GM12878 (cell line): Measurements from ENCODE around the gene TOP3A. TPM values are rescaled to one million over a fixed set of nuclear protein-coding genes. Genes with fewer than 3 reads are reported as not detected.
A peak's percentile ranks its signal among the peaks of the same experiment; 100 is the strongest.

ENCODE experiments used
- ATAC-seq: fragments of 200-7000 bp; cut with Tn5 transposase; 3 replicates; pipeline ENCODE4 v1.9.1; 2020; ENCODE audit warnings: mild to moderate bottlenecking, moderate library complexity
- BruUV-seq: library from RNA; stranded (reverse); fragments of 400-500 nt; replicated peaks from 2 replicates; lab custom pipeline; 2021; lab: Mats Ljungman, UMichigan
- CTCF ChIA-PET: fragments of 300-600 bp; sonication (Branson Sonifier 250); formaldehyde crosslinking; extraction: SDS; loops from one replicate; lab custom pipeline; 2021; ENCODE audit warnings: inconsistent platforms; lab: Yijun Ruan, JAX
- POLR2A ChIA-PET: fragments of 350-600 bp; formaldehyde crosslinking; extraction: SDS; loops from one replicate; lab custom pipeline; 2021; ENCODE audit warnings: inconsistent platforms; lab: Charles Lee
- RAD21 ChIA-PET: fragments of 300-600 bp; sonication (Branson Sonifier 250); formaldehyde crosslinking; loops from one replicate; lab custom pipeline; 2023; ENCODE audit warnings: antibody characterized with exemption; ENCODE audit not compliant: unreplicated experiment; lab: Charles Lee
- SMC1A ChIA-PET: fragments of 300-600 bp; sonication (Branson Sonifier 250); formaldehyde crosslinking; loops from one replicate; lab custom pipeline; 2023; ENCODE audit not compliant: unreplicated experiment, uncharacterized antibody; lab: Charles Lee
- DNase-seq: peaks from one replicate; pipeline ENCODE4 v3.0.0-alpha.2; 2011; ENCODE audit warnings: low read depth, low spot score
- FAIRE-seq: peaks from 3 replicates; lab custom pipeline; 2011; peaks lifted over from hg19 to GRCh38; lab: Jason Lieb, UNC
- H2AFZ ChIP-seq: 2 replicates; pipeline ENCODE4 v1.6.0; 2011; ENCODE audit warnings: low read depth, low read length, control low read depth; ENCODE audit not compliant: control insufficient read depth
- H3K27ac ChIP-seq: 2 replicates; pipeline ENCODE4 v1.5.1; 2011; ENCODE audit warnings: control low read depth; ENCODE audit not compliant: control insufficient read depth, insufficient read depth
- H3K27me3 ChIP-seq, 2 experiments: replicated peaks in 1 of 2; 2 replicates each; pipeline versions ENCODE4 v1.6.0 to v1.6.1; 2011; ENCODE audit warnings: low read length in 1 of 2; ENCODE audit not compliant: control insufficient read depth in 2 of 2, insufficient read depth in 2 of 2
- H3K36me3 ChIP-seq, 2 experiments: 2 replicates each; pipeline ENCODE4 v1.5.1; 2011; ENCODE audit warnings: low read length in 1 of 2; ENCODE audit not compliant: control insufficient read depth in 2 of 2, insufficient read depth in 2 of 2
- H3K4me1 ChIP-seq: 2 replicates; pipeline ENCODE4 v1.6.1; 2011; ENCODE audit warnings: mild to moderate bottlenecking, low read length, moderate library complexity, mixed read lengths; ENCODE audit not compliant: control insufficient read depth, insufficient read depth
- H3K4me2 ChIP-seq: 2 replicates; pipeline ENCODE4 v1.6.0; 2011; ENCODE audit warnings: control low read depth; ENCODE audit not compliant: control insufficient read depth, insufficient read depth
- H3K4me3 ChIP-seq: fragments of 200-600 bp; sonication (generic); 2 replicates; pipeline ENCODE4 v1.5.1; 2016
- H3K79me2 ChIP-seq: 2 replicates; pipeline ENCODE4 v1.6.0; 2011; ENCODE audit warnings: low read length; ENCODE audit not compliant: control insufficient read depth, insufficient read depth
- H3K9ac ChIP-seq: 2 replicates; pipeline ENCODE4 v1.8.0; 2011; ENCODE audit warnings: low read length, control low read depth, mixed read lengths; ENCODE audit not compliant: control insufficient read depth, insufficient read depth
- H3K9me3 ChIP-seq: replicated peaks from 3 replicates; pipeline ENCODE4 v1.5.1; 2011; ENCODE audit warnings: mild to moderate bottlenecking, low read length; ENCODE audit not compliant: control insufficient read depth, insufficient read depth
- H4K20me1 ChIP-seq: 2 replicates; pipeline ENCODE4 v1.6.0; 2011; ENCODE audit not compliant: control insufficient read depth, insufficient read depth
- DPF2 ChIP-seq: fragments of 450-650 bp; IDR thresholded peaks from 2 replicates; pipeline ENCODE4 v1.6.1; 2017; ENCODE audit warnings: mild to moderate bottlenecking
- E2F8 ChIP-seq: fragments of 450-650 bp; IDR thresholded peaks from 2 replicates; pipeline ENCODE4 v1.6.1; 2018; ENCODE audit warnings: mild to moderate bottlenecking, low read depth, moderate library complexity; ENCODE audit not compliant: partially characterized antibody
- NFIC ChIP-seq: IDR thresholded peaks from 2 replicates; pipeline ENCODE4 v1.6.1; 2012; ENCODE audit warnings: low read depth, mild to moderate bottlenecking, inconsistent platforms, low read length, moderate library complexity
- SIN3A ChIP-seq: IDR thresholded peaks from 2 replicates; pipeline ENCODE4 v1.6.1; 2012; ENCODE audit warnings: low read depth, low read length, improper control_type of control experiment
- SMARCA5 ChIP-seq: fragments of 450-650 bp; IDR thresholded peaks from 2 replicates; pipeline ENCODE4 v1.6.1; 2017; ENCODE audit warnings: mild to moderate bottlenecking
- TAF1 ChIP-seq: IDR thresholded peaks from 2 replicates; pipeline ENCODE4 v1.6.1; 2011; ENCODE audit warnings: mild to moderate bottlenecking, low read depth, low read length, borderline replicate concordance
- TARDBP ChIP-seq: IDR thresholded peaks from 2 replicates; pipeline ENCODE4 v1.6.1; 2016; ENCODE audit warnings: borderline replicate concordance
- ZNF274 ChIP-seq: IDR thresholded peaks from one replicate; pipeline ENCODE4 v1.8.0; 2011; ENCODE audit not compliant: insufficient read length, insufficient read depth
- WGBS: methylation state at CpG from one replicate; pipeline ENCODE4 v1.1.6; 2016; ENCODE audit warnings: low lambda C conversion rate; ENCODE audit not compliant: insufficient replicate concordance, insufficient coverage; ENCODE audit errors: missing lambda C conversion rate; 5-methylcytosine and 5-hydroxymethylcytosine counted together
- in situ Hi-C: fragments of 300-500 bp; cut with MboI; formaldehyde crosslinking; loops from 9 replicates; pipeline ENCODE4 v1.14.3; 2018; ENCODE audit warnings: mixed read lengths
- intact Hi-C: fragments of 100-400 bp; cut with micrococcal nuclease; formaldehyde crosslinking; loops from one replicate; pipeline ENCODE4 v1.14.2; 2022; ENCODE audit not compliant: unreplicated experiment
- polyA plus RNA-seq, 11 experiments: library from polyadenylated mRNA; depleted of rRNA in 4 of 11; unstranded in 6 of 11; stranded (reverse) in 5 of 11; fragments of >200 nt; fragmentation: Nextera tagmentation in 4 of 11; fragmentation: Illumina TruSeq in 1 of 11; extraction: Ambion mirVana in 4 of 11; extraction: Trizol in 1 of 11; gene quantifications; 1 replicate in 1 of 11; 2 replicates in 10 of 11; pipeline versions ENCODE4 v1.2.1 to v1.2.3, GENCODE V29; 2011 to 2016; ENCODE audit warnings: inconsistent platforms in 2 of 11, missing spikeins in 2 of 11, low read depth in 1 of 11
- total RNA-seq, 4 experiments: library from RNA; depleted of rRNA in 3 of 4; stranded (reverse); fragments of >200 nt in 3 of 4; fragmentation: Illumina TruSeq in 1 of 4; extraction: Trizol in 1 of 4; gene quantifications; 2 replicates each; pipeline versions ENCODE4 v1.2.1 to v1.2.3, GENCODE V29; 2013 to 2021
- TF ChIP-seq, protein P1 (sequence below): fragments of 450-650 bp; conservative IDR thresholded peaks from 2 replicates; pipeline ENCODE4 v1.6.1; 2017; ENCODE audit warnings: mild to moderate bottlenecking, moderate library complexity

Gene TOP3A
- total and polyA plus RNA-seq, 10 of the 15 experiments (the other 5 are each of a cell fraction or from before 2014, with no cell fraction given) = 4.2 to 51.9 (median 31.8) TPM

GRCh38 chr17:18314059-18314730, 599 bp downstream of the TOP3A start:
- H2AFZ ChIP-seq = peak overlapping the region; percentile 98
- peaks cover 2% of the 10 kb centered on the region; the same call in 1 of the 2 replicates for H4K20me1 ChIP-seq
- FAIRE-seq = no peak
- no peaks in the 10 kb centered on the region for H3K27me3 ChIP-seq
- H3K9me3 ChIP-seq = no peaks in the 10 kb centered on the region
- H3K4me2 ChIP-seq = peak overlapping the region; percentile 66
- POLR2A ChIA-PET = interaction anchor here (0.6 to 1.2 kb wide), 4 partner anchors 21 to 154 kb away, joined by 3 to 5 read pairs (median 4); partner anchors contain the start of gene MIEF2
- WGBS = under 1% methylated on average over 39 of the region's 39 CpGs
- DNase-seq = no peak
- TF ChIP-seq E2F8 (no peak), DPF2 (peak; percentile 24; the same call in 1 of the 2 replicates), TAF1 (no peak), SMARCA5 (0 out of 2 replicates have a peak, but pooled peaks have one; percentile 41), SIN3A (peak; percentile 58), TARDBP (no peak), NFIC (no peak), ZNF274 (no peak)
- TF ChIP-seq, protein P1, sequence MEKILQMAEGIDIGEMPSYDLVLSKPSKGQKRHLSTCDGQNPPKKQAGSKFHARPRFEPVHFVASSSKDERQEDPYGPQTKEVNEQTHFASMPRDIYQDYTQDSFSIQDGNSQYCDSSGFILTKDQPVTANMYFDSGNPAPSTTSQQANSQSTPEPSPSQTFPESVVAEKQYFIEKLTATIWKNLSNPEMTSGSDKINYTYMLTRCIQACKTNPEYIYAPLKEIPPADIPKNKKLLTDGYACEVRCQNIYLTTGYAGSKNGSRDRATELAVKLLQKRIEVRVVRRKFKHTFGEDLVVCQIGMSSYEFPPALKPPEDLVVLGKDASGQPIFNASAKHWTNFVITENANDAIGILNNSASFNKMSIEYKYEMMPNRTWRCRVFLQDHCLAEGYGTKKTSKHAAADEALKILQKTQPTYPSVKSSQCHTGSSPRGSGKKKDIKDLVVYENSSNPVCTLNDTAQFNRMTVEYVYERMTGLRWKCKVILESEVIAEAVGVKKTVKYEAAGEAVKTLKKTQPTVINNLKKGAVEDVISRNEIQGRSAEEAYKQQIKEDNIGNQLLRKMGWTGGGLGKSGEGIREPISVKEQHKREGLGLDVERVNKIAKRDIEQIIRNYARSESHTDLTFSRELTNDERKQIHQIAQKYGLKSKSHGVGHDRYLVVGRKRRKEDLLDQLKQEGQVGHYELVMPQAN = 0 out of 2 replicates have a peak, but pooled peaks have one; percentile 71
- SMC1A ChIA-PET = interaction anchor here (1.2 kb wide), 1 partner anchor 48 kb away, joined by 3 read pairs; no protein-coding TSS in a partner anchor
- H3K27ac ChIP-seq = peak overlapping the region; percentile 84
- ATAC-seq = peak; percentile 23
- H3K79me2 ChIP-seq = peaks cover 72% of the 10 kb centered on the region
- H3K4me3 ChIP-seq = peak overlapping the region; percentile 89
- H3K4me1 ChIP-seq = peaks cover 22% of the 10 kb centered on the region
- in situ Hi-C loops (no loop called here), intact Hi-C loops (loop anchor here (2.0 kb wide), 1 partner anchor 53 kb away; the partner anchor contains the start of gene MIEF2)
- RAD21 ChIA-PET = interaction anchor here (0.9 kb wide), 1 partner anchor 53 kb away, joined by 3 read pairs; the partner anchor contains the start of gene MIEF2
- H3K36me3 ChIP-seq = peaks cover 0 to 10% of the 10 kb centered on the region in 2 experiments; a peak in 2 of 4 replicates
- H3K9ac ChIP-seq = peak overlapping the region; percentile 90
- CTCF ChIA-PET = no interaction called here
- BruUV-seq = no TSS peak
